ENCODE results near the gene C21orf58. TPM values are rescaled to one million over a fixed set of nuclear protein-coding genes. Genes with fewer than 3 reads are reported as not detected.

The C21orf58 gene
- total RNA-seq, 1 experiment from 2014 or later: 15.3 TPM

- H4K20me1 ChIP-seq (ENCODE audit: low read length): no peaks in the 10 kb centered on the region
- H3K9me3 ChIP-seq (ENCODE audit: low read length): no peaks in the 10 kb centered on the region
- H3K79me2 ChIP-seq (ENCODE audit: low read length): peaks cover 26% of the 10 kb centered on the region
- H3K9ac ChIP-seq (ENCODE audit: low read length): no peak overlapping the region
- H3K27me3 ChIP-seq (ENCODE audit: low read length): no peaks in the 10 kb centered on the region
- H3K4me2 ChIP-seq (ENCODE audit: low read length): no peak overlapping the region
- peaks cover 55% of the 10 kb centered on the region for H3K36me3 ChIP-seq (ENCODE audit: low read depth, low read length)
- H3F3A ChIP-seq (ENCODE audit: low read length, unreplicated experiment): no peaks in the 10 kb centered on the region
- 0 out of 2 replicates have a peak, but pooled peaks cover 5% of the 10 kb centered on the region for H3K4me1 ChIP-seq (ENCODE audit: insufficient read depth, low read length)
- H3K9me2 ChIP-seq (replicated peaks; ENCODE audit: low read length): no peaks in the 10 kb centered on the region
- ATAC-seq (no peak), DNase-seq (no peak)
- H2AFZ ChIP-seq (ENCODE audit: low read length): no peak overlapping the region
- ChIA-PET CTCF (no interaction called here), POLR2A (ENCODE audit: unreplicated experiment) (no interaction called here)
- TF ChIP-seq EZH2phosphoT487 (IDR thresholded peaks at IDR 0.05; ENCODE audit: borderline replicate concordance, low read length): no peak
- no peak for TF ChIP-seq EZH2 (IDR thresholded peaks at IDR 0.05; ENCODE audit: low read length, unreplicated experiment)
- TF ChIP-seq CTCF (conservative IDR thresholded peaks at IDR 0.05; ENCODE audit: low read depth, low read length): no peak; the same call in 1 of the 2 replicates
- no peak overlapping the region for H3K4me3 ChIP-seq (ENCODE audit: low read length)
- H3K27ac ChIP-seq (ENCODE audit: low read length): no peak overlapping the region
- intact Hi-C loops (cut with micrococcal nuclease): no loop called here
- BruUV-seq (replicated peaks): no TSS peak
Measured at GRCh38 chr21:46347791-46348381, 24.2 kb upstream of the C21orf58 start.

GRCh38 chr21:46347203-46347550, 23.5 kb upstream of the C21orf58 start:
- intact Hi-C loops (cut with micrococcal nuclease): no loop called here

More at GRCh38 chr21:46347203-46347550, 23.5 kb upstream of the C21orf58 start:
- TF ChIP-seq EZH2 (IDR thresholded peaks at IDR 0.05; ENCODE audit: low read length, unreplicated experiment) (no peak), EZH2phosphoT487 (IDR thresholded peaks at IDR 0.05; ENCODE audit: borderline replicate concordance, low read length) (no peak), CTCF (conservative IDR thresholded peaks at IDR 0.05; ENCODE audit: low read depth, low read length) (no peak)
- no peaks in the 10 kb centered on the region for H3K9me3 ChIP-seq (ENCODE audit: low read length)
- H3K79me2 ChIP-seq (ENCODE audit: low read length): peaks cover 33% of the 10 kb centered on the region
- no peak overlapping the region for H2AFZ ChIP-seq (ENCODE audit: low read length)
- no TSS peak for BruUV-seq (replicated peaks)
- H3K36me3 ChIP-seq (ENCODE audit: low read depth, low read length): peaks cover 50% of the 10 kb centered on the region
- no peak overlapping the region for H3K27ac ChIP-seq (ENCODE audit: low read length)
- ATAC-seq: no peak
- no peak overlapping the region for H3K9ac ChIP-seq (ENCODE audit: low read length)
- H3K9me2 ChIP-seq (replicated peaks; ENCODE audit: low read length): no peaks in the 10 kb centered on the region
- CTCF ChIA-PET: no interaction called here
- H3K4me2 ChIP-seq (ENCODE audit: low read length): no peak overlapping the region
- H3K4me1 ChIP-seq (ENCODE audit: insufficient read depth, low read length): 0 out of 2 replicates have a peak, but pooled peaks cover 5% of the 10 kb centered on the region
- H3F3A ChIP-seq (ENCODE audit: low read length, unreplicated experiment): no peaks in the 10 kb centered on the region
- no peak for DNase-seq
- H4K20me1 ChIP-seq (ENCODE audit: low read length): no peaks in the 10 kb centered on the region
- no peaks in the 10 kb centered on the region for H3K27me3 ChIP-seq (ENCODE audit: low read length)
- H3K4me3 ChIP-seq (ENCODE audit: low read length): no peak overlapping the region
- POLR2A ChIA-PET (ENCODE audit: unreplicated experiment): no interaction called here
